H9 (cell line): ENCODE measurements around the gene CPSF6. TPM values are rescaled to one million over a fixed set of nuclear protein-coding genes. Genes with fewer than 3 reads are reported as not detected.

Experiments used
- DNase-seq: peaks from one replicate; pipeline ENCODE4 v3.0.0-alpha.2; 2017
- H2AFZ ChIP-seq: one replicate; pipeline ENCODE4 v1.6.1; 2013; ENCODE audit warnings: mild to moderate bottlenecking, low read length, control low read depth, moderate library complexity
- H2AK5ac ChIP-seq: 2 replicates; pipeline ENCODE4 v1.6.1; 2013; ENCODE audit warnings: low read length, control low read depth, mixed read lengths; ENCODE audit not compliant: insufficient read length
- H2BK120ac ChIP-seq: one replicate; pipeline ENCODE4 v1.6.1; 2013; ENCODE audit warnings: low read depth, mild to moderate bottlenecking, low read length, control low read depth, inconsistent platforms; ENCODE audit not compliant: poor library complexity, severe bottlenecking
- H2BK12ac ChIP-seq: 2 replicates; pipeline ENCODE4 v1.6.1; 2013; ENCODE audit warnings: low read length, control low read depth, mixed read lengths, low read depth; ENCODE audit not compliant: insufficient read length
- H2BK15ac ChIP-seq: 2 replicates; pipeline ENCODE4 v1.6.1; 2013; ENCODE audit warnings: low read depth, low read length, control low read depth
- H2BK20ac ChIP-seq: one replicate; pipeline ENCODE4 v1.6.1; 2013; ENCODE audit warnings: low read depth, mild to moderate bottlenecking, low read length, control low read depth, inconsistent platforms; ENCODE audit not compliant: poor library complexity, severe bottlenecking
- H2BK5ac ChIP-seq: 2 replicates; pipeline ENCODE4 v1.6.1; 2013; ENCODE audit warnings: low read length, control low read depth, mixed read lengths; ENCODE audit not compliant: insufficient read length
- H3K14ac ChIP-seq: 2 replicates; pipeline ENCODE4 v1.6.1; 2013; ENCODE audit warnings: low read length, control low read depth; ENCODE audit not compliant: insufficient read depth
- H3K18ac ChIP-seq: 2 replicates; pipeline ENCODE4 v1.6.1; 2013; ENCODE audit warnings: low read depth, mild to moderate bottlenecking, mixed read lengths, low read length, control low read depth; ENCODE audit not compliant: insufficient read length
- H3K23ac ChIP-seq: 2 replicates; pipeline ENCODE4 v1.6.1; 2013; ENCODE audit warnings: low read length, control low read depth, mixed read lengths, low read depth; ENCODE audit not compliant: insufficient read length
- H3K23me2 ChIP-seq: 2 replicates; pipeline ENCODE4 v1.6.1; 2013; ENCODE audit warnings: low read depth, mild to moderate bottlenecking, mixed read lengths, low read length, control low read depth; ENCODE audit not compliant: insufficient read length, poor library complexity, severe bottlenecking
- H3K27ac ChIP-seq: 2 replicates; pipeline ENCODE4 v1.5.1; 2013; ENCODE audit warnings: low read length, control low read depth, mixed read lengths, low read depth; ENCODE audit not compliant: insufficient read length
- H3K27me3 ChIP-seq: 2 replicates; pipeline ENCODE4 v1.6.1; 2013; ENCODE audit warnings: low read length, control low read depth, inconsistent platforms; ENCODE audit not compliant: insufficient read depth
- H3K4ac ChIP-seq: 2 replicates; pipeline ENCODE4 v1.6.1; 2013; ENCODE audit warnings: low read depth, mild to moderate bottlenecking, control low read depth, inconsistent platforms, low read length, moderate library complexity
- H3K4me1 ChIP-seq: 2 replicates; pipeline ENCODE4 v1.6.1; 2013; ENCODE audit warnings: low read length, control low read depth, inconsistent platforms; ENCODE audit not compliant: insufficient read depth
- H3K4me2 ChIP-seq: 2 replicates; pipeline ENCODE4 v1.6.1; 2013; ENCODE audit warnings: low read length, control low read depth, mixed read lengths; ENCODE audit not compliant: insufficient read length, insufficient read depth
- H3K56ac ChIP-seq: 2 replicates; pipeline ENCODE4 v1.6.1; 2013; ENCODE audit warnings: low read depth, mild to moderate bottlenecking, mixed read lengths, low read length, control low read depth; ENCODE audit not compliant: insufficient read length
- H3K79me1 ChIP-seq: 2 replicates; pipeline ENCODE4 v1.6.1; 2013; ENCODE audit warnings: low read depth, mild to moderate bottlenecking, moderate library complexity, low read length, control low read depth, inconsistent platforms; ENCODE audit not compliant: insufficient read depth, poor library complexity, severe bottlenecking
- H3K79me2 ChIP-seq: 2 replicates; pipeline ENCODE4 v1.6.1; 2013; ENCODE audit warnings: low read length, control low read depth, inconsistent platforms; ENCODE audit not compliant: insufficient read depth
- H3K9ac ChIP-seq: 2 replicates; pipeline ENCODE4 v1.6.1; 2013; ENCODE audit warnings: low read length, control low read depth, mixed read lengths; ENCODE audit not compliant: insufficient read length; ENCODE audit errors: extremely low read depth
- H3K9me3 ChIP-seq: one replicate; pipeline ENCODE4 v1.6.1; 2013; ENCODE audit warnings: low read depth, low read length, inconsistent platforms; ENCODE audit not compliant: control insufficient read depth
- H3T11ph ChIP-seq: one replicate; pipeline ENCODE4 v1.6.1; 2013; ENCODE audit warnings: mild to moderate bottlenecking, low read length, control low read depth, inconsistent platforms
- H4K20me1 ChIP-seq: one replicate; pipeline ENCODE4 v1.6.1; 2013; ENCODE audit not compliant: control insufficient read depth, insufficient read length, insufficient read depth
- H4K5ac ChIP-seq: 2 replicates; pipeline ENCODE4 v1.6.1; 2013; ENCODE audit warnings: low read depth, mild to moderate bottlenecking, mixed read lengths, low read length, control low read depth; ENCODE audit not compliant: insufficient read length
- H4K8ac ChIP-seq: replicated peaks from 2 replicates; pipeline ENCODE4 v1.6.1; 2013; ENCODE audit warnings: low read length, control low read depth, mixed read lengths, low read depth; ENCODE audit not compliant: insufficient read length
- H4K91ac ChIP-seq: 2 replicates; pipeline ENCODE4 v1.6.1; 2013; ENCODE audit warnings: low read depth, mild to moderate bottlenecking, moderate library complexity, mixed read lengths, low read length, control low read depth; ENCODE audit not compliant: insufficient read length
- H3K27ac Mint-ChIP-seq, 3 experiments: 2 replicates in 2 of 3; 3 replicates in 1 of 3; pipeline ENCODE4 v1.8.0; 2020 to 2021; ENCODE audit warnings: mixed read lengths in 3 of 3, mild to moderate bottlenecking in 1 of 3, moderate library complexity in 1 of 3
- H3K27me3 Mint-ChIP-seq: 2 replicates; pipeline ENCODE4 v1.8.0; 2021; ENCODE audit warnings: low read depth, mild to moderate bottlenecking, moderate library complexity, mixed read lengths
- H3K36me3 Mint-ChIP-seq, 3 experiments: 2 replicates in 2 of 3; 3 replicates in 1 of 3; pipeline ENCODE4 v1.8.0; 2020 to 2021; ENCODE audit warnings: low read depth in 3 of 3, mixed read lengths in 3 of 3; ENCODE audit not compliant: insufficient read depth in 1 of 3
- H3K4me1 Mint-ChIP-seq, 2 experiments: 2 replicates each; pipeline ENCODE4 v1.8.0; 2020; ENCODE audit warnings: mixed read lengths in 2 of 2
- H3K4me3 Mint-ChIP-seq, 2 experiments: 2 replicates in 1 of 2; 3 replicates in 1 of 2; pipeline ENCODE4 v1.8.0; 2020 to 2021; ENCODE audit warnings: mild to moderate bottlenecking in 2 of 2, mixed read lengths in 2 of 2, moderate library complexity in 1 of 2
- H3K9me3 Mint-ChIP-seq, 2 experiments: 2 replicates in 1 of 2; 3 replicates in 1 of 2; pipeline ENCODE4 v1.8.0; 2020; ENCODE audit warnings: mild to moderate bottlenecking in 2 of 2, mixed read lengths in 2 of 2, moderate library complexity in 1 of 2
- CTCF ChIP-seq: fragments of 200-600 bp; sonication (generic); conservative IDR thresholded peaks from 3 replicates; pipeline ENCODE4 v1.8.0; 2021; ENCODE audit warnings: antibody characterized with exemption, mild to moderate bottlenecking
- WGBS: extraction: QIAGEN DNeasy Blood & Tissue Kit; methylation state at CpG from one replicate; pipeline ENCODE4 v1.1.7; 2013; ENCODE audit warnings: missing lambda C conversion rate, low lambda C conversion rate, mixed read lengths; ENCODE audit not compliant: insufficient read length; ENCODE audit errors: extremely low coverage; 5-methylcytosine and 5-hydroxymethylcytosine counted together
- total RNA-seq: library from RNA; stranded (reverse); gene quantifications from 2 replicates; pipeline ENCODE4 v1.2.1, GENCODE V29; 2021

CPSF6 gene
- total RNA-seq, 1 experiment from 2014 or later: 183 TPM

GRCh38 chr12:69318225-69318624 is 78.9 kb downstream of the CPSF6 start:
- H3K56ac ChIP-seq: no peak overlapping the region
- no peak overlapping the region for H2AFZ ChIP-seq
- H3K23me2 ChIP-seq: no peaks in the 10 kb centered on the region
- H3K4me3 Mint-ChIP-seq: no peak overlapping the region
- H3K36me3 Mint-ChIP-seq: peaks cover 19 to 34% (median 21%) of the 10 kb centered on the region in 3 experiments
- no peak overlapping the region for H3K4me2 ChIP-seq
- no peak overlapping the region for H3K18ac ChIP-seq
- H2BK12ac ChIP-seq: no peak overlapping the region
- H2AK5ac ChIP-seq: no peak overlapping the region
- DNase-seq: no peak
- H3K79me1 ChIP-seq: no peaks in the 10 kb centered on the region
- H3K9me3 Mint-ChIP-seq: peaks cover 33 to 49% of the 10 kb centered on the region in 2 experiments
- no peak overlapping the region for H2BK20ac ChIP-seq
- H2BK120ac ChIP-seq: no peak overlapping the region
- H3K27ac Mint-ChIP-seq: no peak overlapping the region
- H2BK15ac ChIP-seq: no peak overlapping the region
- no peak overlapping the region for H3T11ph ChIP-seq
- H3K9me3 ChIP-seq: no peaks in the 10 kb centered on the region
- H3K4ac ChIP-seq: no peak overlapping the region
- TF ChIP-seq CTCF: no peak
- no peak overlapping the region for H4K5ac ChIP-seq
- no peaks in the 10 kb centered on the region for H3K79me2 ChIP-seq
- no peak overlapping the region for H4K91ac ChIP-seq
- H3K27me3 ChIP-seq: no peaks in the 10 kb centered on the region
- no peaks in the 10 kb centered on the region; the same call in none of the 2 replicates for H3K27me3 Mint-ChIP-seq
- H4K20me1 ChIP-seq: no peaks in the 10 kb centered on the region
- WGBS: no CpG with 5 or more reads among the region's 2 CpGs
- no peak overlapping the region for H2BK5ac ChIP-seq
- H3K9ac ChIP-seq: no peak overlapping the region
- peaks cover 14 to 16% of the 10 kb centered on the region in 2 experiments for H3K4me1 Mint-ChIP-seq
- no peak overlapping the region for H3K14ac ChIP-seq
- no peak overlapping the region for H4K8ac ChIP-seq
- H3K4me1 ChIP-seq: peaks cover 5% of the 10 kb centered on the region; the same call in 1 of the 2 replicates
- H3K23ac ChIP-seq: no peak overlapping the region
- no peak overlapping the region for H3K27ac ChIP-seq
